Keratinocyte (primary cell): Measurements from ENCODE around the gene KCNQ1OT1. TPM values are rescaled to one million over a fixed set of nuclear protein-coding genes. Genes with fewer than 3 reads are reported as not detected.

Experiments used
- DNase-seq: peaks from one replicate; pipeline ENCODE4 v3.0.0-alpha.2; 2011; ENCODE audit warnings: low read depth, missing footprints, low spot score
- FAIRE-seq: peaks from 2 replicates; lab custom pipeline; 2011; peaks lifted over from hg19 to GRCh38; lab: Jason Lieb, UNC
- H2AFZ ChIP-seq: 2 replicates; pipeline ENCODE4 v1.6.0; 2012; ENCODE audit warnings: low read length, control low read depth, inconsistent platforms; ENCODE audit not compliant: control insufficient read depth
- H3K27ac ChIP-seq: 2 replicates; pipeline ENCODE4 v1.5.1; 2011; ENCODE audit warnings: low read length; ENCODE audit not compliant: control insufficient read depth, insufficient read depth
- H3K27me3 ChIP-seq: 3 replicates; pipeline ENCODE4 v1.6.0; 2011; ENCODE audit warnings: low read length; ENCODE audit not compliant: control insufficient read depth, insufficient read depth; ENCODE audit errors: extremely low read depth
- H3K36me3 ChIP-seq, 2 experiments: 2 replicates in 1 of 2; 3 replicates in 1 of 2; pipeline ENCODE4 v1.5.1; 2011; ENCODE audit warnings: low read length in 2 of 2, mild to moderate bottlenecking in 1 of 2; ENCODE audit not compliant: control insufficient read depth in 2 of 2, insufficient read depth in 2 of 2; ENCODE audit errors: extremely low read depth in 1 of 2
- H3K4me1 ChIP-seq: 3 replicates; pipeline ENCODE4 v1.5.1; 2011; ENCODE audit warnings: low read length; ENCODE audit not compliant: control insufficient read depth, insufficient read depth; ENCODE audit errors: extremely low read depth
- H3K4me2 ChIP-seq: 3 replicates; pipeline ENCODE4 v1.6.0; 2011; ENCODE audit warnings: low read depth, low read length; ENCODE audit not compliant: control insufficient read depth, insufficient read depth; ENCODE audit errors: extremely low read depth
- H3K4me3 ChIP-seq, 3 experiments: fragments of 200-600 bp in 1 of 3; sonication (generic) in 1 of 3; 2 replicates in 2 of 3; 3 replicates in 1 of 3; pipeline ENCODE4 v1.5.1; 2011 to 2016; ENCODE audit warnings: low read length in 3 of 3, mild to moderate bottlenecking in 3 of 3, control low read depth in 2 of 3, inconsistent platforms in 1 of 3, low read depth in 1 of 3, mixed read lengths in 1 of 3, mixed run types in 1 of 3, moderate library complexity in 1 of 3; ENCODE audit not compliant: control insufficient read depth in 2 of 3, insufficient read depth in 2 of 3; ENCODE audit errors: extremely low read depth in 1 of 3
- H3K79me2 ChIP-seq: 2 replicates; pipeline ENCODE4 v1.6.0; 2012; ENCODE audit warnings: low read length; ENCODE audit not compliant: control insufficient read depth, insufficient read depth
- H3K9ac ChIP-seq: 3 replicates; pipeline ENCODE4 v1.6.0; 2011; ENCODE audit warnings: low read length; ENCODE audit not compliant: control insufficient read depth, insufficient read depth; ENCODE audit errors: extremely low read depth
- H3K9me1 ChIP-seq: 3 replicates; pipeline ENCODE4 v1.6.0; 2011; ENCODE audit warnings: low read length; ENCODE audit not compliant: control insufficient read depth, insufficient read depth; ENCODE audit errors: extremely low read depth
- H3K9me3 ChIP-seq: 2 replicates; pipeline ENCODE4 v1.5.1; 2012; ENCODE audit warnings: low read depth, low read length; ENCODE audit not compliant: control insufficient read depth
- H4K20me1 ChIP-seq: 3 replicates; pipeline ENCODE4 v1.6.0; 2011; ENCODE audit warnings: low read length; ENCODE audit not compliant: control insufficient read depth, insufficient read depth; ENCODE audit errors: extremely low read depth
- CTCF ChIP-seq, 3 experiments: IDR thresholded peaks in 1 of 3; conservative IDR thresholded peaks in 1 of 3; optimal IDR thresholded peaks in 1 of 3; 2 replicates in 2 of 3; 3 replicates in 1 of 3; pipeline versions ENCODE3 to v1.5.1; 2011; ENCODE audit warnings: low read length in 3 of 3, mild to moderate bottlenecking in 3 of 3, moderate library complexity in 2 of 3, control low read depth in 1 of 3, inconsistent platforms in 1 of 3; ENCODE audit not compliant: insufficient read depth in 2 of 3; ENCODE audit errors: extremely low read depth in 1 of 3
- EZH2 ChIP-seq: IDR thresholded peaks from one replicate; pipeline ENCODE4 v1.6.1; 2012; ENCODE audit warnings: inconsistent platforms, mild to moderate bottlenecking, low read length, moderate library complexity
- dilution Hi-C: fragments of 300-500 bp; cut with MboI; formaldehyde crosslinking; loops from one replicate; pipeline ENCODE4 v1.7.0; 2020; ENCODE audit warnings: low sequenced_read_pairs; ENCODE audit not compliant: extremely low pct_ligation_motif_present
- polyA plus RNA-seq, 5 experiments: library from polyadenylated mRNA; depleted of rRNA in 3 of 5; stranded (reverse) in 3 of 5; stranded (forward) in 1 of 5; unstranded in 1 of 5; fragments of >200 nt; gene quantifications; 1 replicate in 1 of 5; 2 replicates in 3 of 5; 3 replicates in 1 of 5; pipeline versions ENCODE4 v1.2.1 to v1.2.3, GENCODE V29; 2011 to 2012; ENCODE audit warnings: missing spikeins in 2 of 5, low read depth in 1 of 5, low replicate concordance in 1 of 5

The KCNQ1OT1 gene
- polyA plus RNA-seq, 1 donor (not counting 4 experiments of a cell fraction or from before 2014, with no cell fraction given): 0.07 TPM

GRCh38 chr11:2700415-2701211 lies 819 bp upstream of the KCNQ1OT1 start:
- H3K27me3 ChIP-seq: peaks cover 2% of the 10 kb centered on the region

DNA sequence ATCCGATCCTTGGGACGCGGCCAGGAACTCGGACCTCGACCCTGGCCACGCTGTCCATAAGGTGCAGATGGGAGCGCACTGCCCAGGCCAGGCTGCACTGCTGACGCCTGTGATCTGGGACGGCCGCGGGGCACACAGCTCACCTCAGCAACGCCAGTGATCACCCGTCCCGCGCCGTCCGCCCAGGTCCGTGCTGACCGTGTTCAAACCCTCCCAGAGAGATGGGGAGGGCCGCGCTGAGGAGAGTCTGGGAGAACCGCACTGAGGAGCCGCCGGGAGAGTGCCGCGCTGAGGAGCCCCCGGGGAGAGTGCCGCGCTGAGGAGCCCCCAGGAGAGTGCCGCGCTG lies 636 bp downstream of the KCNQ1OT1 start:
- peak overlapping the region; percentile 76 for H3K9ac ChIP-seq
- H4K20me1 ChIP-seq: no peaks in the 10 kb centered on the region
- H3K36me3 ChIP-seq: no peaks in the 10 kb centered on the region
- no peaks in the 10 kb centered on the region for H3K9me1 ChIP-seq
- H3K27me3 ChIP-seq: peaks cover 2% of the 10 kb centered on the region
- peak overlapping the region; percentile 38 to 77 (median 59) for H3K4me3 ChIP-seq
- peaks cover 26% of the 10 kb centered on the region for H3K79me2 ChIP-seq
- H3K9me3 ChIP-seq: no peaks in the 10 kb centered on the region
- H3K4me1 ChIP-seq: peaks cover 7% of the 10 kb centered on the region
- peak overlapping the region; percentile 65 for H3K4me2 ChIP-seq
- no peak for TF ChIP-seq CTCF (optimal IDR thresholded peaks at IDR 0.05 in 1 of 3, IDR thresholded peaks at IDR 0.05 in 1 of 3, conservative IDR thresholded peaks at IDR 0.05 in 1 of 3; ENCODE audit: extremely low read depth in 1 of 3, insufficient read depth in 2 of 3, low read length in 3 of 3)
- no peak for TF ChIP-seq EZH2
- FAIRE-seq (no peak), DNase-seq (no peak)
- H3K27ac ChIP-seq: peak overlapping the region; percentile 10
- dilution Hi-C loops: no loop called here
- H2AFZ ChIP-seq: no peak overlapping the region

More at GRCh38 chr11:2700415-2701211, 819 bp upstream of the KCNQ1OT1 start:
- TF ChIP-seq EZH2 (no peak), CTCF (optimal IDR thresholded peaks at IDR 0.05 in 1 of 3, IDR thresholded peaks at IDR 0.05 in 1 of 3, conservative IDR thresholded peaks at IDR 0.05 in 1 of 3; ENCODE audit: extremely low read depth in 1 of 3, insufficient read depth in 2 of 3, low read length in 3 of 3) (no peak)
- H2AFZ ChIP-seq: peak overlapping the region; percentile 38
- H3K79me2 ChIP-seq: peaks cover 21% of the 10 kb centered on the region
- no peaks in the 10 kb centered on the region for H3K9me3 ChIP-seq
- H3K4me2 ChIP-seq: peak overlapping the region; percentile 65
- H3K36me3 ChIP-seq: no peaks in the 10 kb centered on the region
- FAIRE-seq (no peak), DNase-seq (no peak)
- H3K4me1 ChIP-seq: peaks cover 7% of the 10 kb centered on the region
- H3K9me1 ChIP-seq: no peaks in the 10 kb centered on the region
- dilution Hi-C loops: no loop called here
- peak overlapping the region; percentile 80 for H3K9ac ChIP-seq
- H3K27ac ChIP-seq: peak overlapping the region; percentile 52
- H4K20me1 ChIP-seq: no peaks in the 10 kb centered on the region
- peak overlapping the region; percentile 48 to 60 (median 59) for H3K4me3 ChIP-seq
